K562 (cell line): ENCODE measurements around the gene ISG20L2. TPM values are rescaled to one million over a fixed set of nuclear protein-coding genes. Genes with fewer than 3 reads are reported as not detected.
A peak's percentile ranks its signal among the peaks of the same experiment; 100 is the strongest.

Experiments
- BACH1 ChIP-seq: fragments of 200-800 bp; sonication (Bioruptor generic); IDR thresholded peaks from 2 replicates; pipeline ENCODE4 v1.6.1; 2016; ENCODE audit warnings: missing genetic modification characterization, missing compliant biosample characterization
- BRF1 ChIP-seq: IDR thresholded peaks from 3 replicates; pipeline ENCODE4 v1.6.1; 2011; ENCODE audit warnings: borderline replicate concordance, mild to moderate bottlenecking; ENCODE audit not compliant: insufficient read length; ENCODE audit errors: extremely low read depth
- GABPB1 ChIP-seq: sonication (generic); formaldehyde crosslinking; IDR thresholded peaks from 2 replicates; pipeline ENCODE4 v1.8.0; 2022; ENCODE audit warnings: mild to moderate bottlenecking, missing genetic modification reagents
- HNRNPH1 ChIP-seq: fragments of 200-400 bp; formaldehyde crosslinking; optimal IDR thresholded peaks from 2 replicates; pipeline ENCODE3; 2017; ENCODE audit warnings: low read depth, mild to moderate bottlenecking, low read length, moderate library complexity
- HNRNPK ChIP-seq: fragments of 200-400 bp; formaldehyde crosslinking; IDR thresholded peaks from one replicate; pipeline ENCODE4 v1.6.1; 2018; ENCODE audit warnings: mild to moderate bottlenecking, low read depth, low read length; ENCODE audit not compliant: poor library complexity, severe bottlenecking
- MTA2 ChIP-seq: fragments of 450-650 bp; IDR thresholded peaks from 2 replicates; pipeline ENCODE4 v1.6.1; 2016; ENCODE audit warnings: low read depth
- POLR2B ChIP-seq: fragments of 450-650 bp; IDR thresholded peaks from 2 replicates; pipeline ENCODE4 v1.6.1; 2018; ENCODE audit warnings: low read depth; ENCODE audit not compliant: partially characterized antibody
- POLR2H ChIP-seq: IDR thresholded peaks from 2 replicates; pipeline ENCODE4 v1.6.1; 2016; ENCODE audit warnings: missing genetic modification characterization, low read depth, mild to moderate bottlenecking, control low read depth, missing compliant biosample characterization, moderate library complexity
- RNF2 ChIP-seq: sonication (generic); IDR thresholded peaks from 2 replicates; pipeline ENCODE4 v1.6.1; 2016
- TAF9B ChIP-seq: fragments of 450-650 bp; IDR thresholded peaks from 2 replicates; pipeline ENCODE4 v1.6.1; 2018; ENCODE audit warnings: mild to moderate bottlenecking; ENCODE audit not compliant: partially characterized antibody
- TEAD4 ChIP-seq, 2 experiments: sonication (generic) in 1 of 2; formaldehyde crosslinking in 1 of 2; IDR thresholded peaks; 2 replicates each; pipeline versions ENCODE4 v1.6.1 to v1.8.0; 2012 to 2022; ENCODE audit warnings: borderline replicate concordance in 1 of 2, inconsistent platforms in 1 of 2, low read length in 1 of 2, mild to moderate bottlenecking in 1 of 2, missing genetic modification reagents in 1 of 2
- TOE1 ChIP-seq, 2 experiments: fragments of 450-650 bp in 1 of 2; sonication (generic) in 1 of 2; formaldehyde crosslinking in 1 of 2; IDR thresholded peaks; 2 replicates each; pipeline versions ENCODE4 v1.7.1 to v1.8.0; 2016 to 2022; ENCODE audit warnings: borderline replicate concordance in 2 of 2, mild to moderate bottlenecking in 2 of 2, antibody characterized with exemption in 1 of 2, inconsistent platforms in 1 of 2, low read depth in 1 of 2, missing genetic modification reagents in 1 of 2, moderate library complexity in 1 of 2
- WHSC1 ChIP-seq: IDR thresholded peaks from one replicate; pipeline ENCODE4 v1.6.1; 2012; ENCODE audit warnings: low read length, control low read depth, inconsistent platforms
- ZEB2 ChIP-seq: fragments of 450-650 bp; IDR thresholded peaks from 2 replicates; pipeline ENCODE4 v1.6.1; 2016
- ZNF354B ChIP-seq: fragments of 250-450 bp; sonication (Bioruptor Pico); IDR thresholded peaks from 2 replicates; pipeline ENCODE4 v1.4.0; 2020
- ZNF436 ChIP-seq: fragments of 250-450, 450-650 bp; sonication (Bioruptor Pico); formaldehyde crosslinking; IDR thresholded peaks from 2 replicates; pipeline ENCODE4 v1.7.0; 2020; ENCODE audit warnings: mild to moderate bottlenecking
- ZSCAN29 ChIP-seq: fragments of 450-650 bp; IDR thresholded peaks from 2 replicates; pipeline ENCODE4 v1.6.1; 2017
- polyA plus RNA-seq, 8 experiments: library from polyadenylated mRNA; depleted of rRNA in 4 of 8; stranded (reverse) in 5 of 8; unstranded in 3 of 8; fragments of >200 nt; fragmentation: Nextera tagmentation in 2 of 8; fragmentation: Illumina TruSeq in 1 of 8; extraction: Ambion mirVana in 2 of 8; extraction: Trizol in 1 of 8; gene quantifications; 2 replicates each; pipeline versions ENCODE4 v1.2.1 to v1.2.3, GENCODE V29; 2011 to 2014; ENCODE audit warnings: inconsistent platforms in 1 of 8, missing spikeins in 1 of 8
- total RNA-seq, 7 experiments: library from RNA; depleted of rRNA in 6 of 7; stranded (reverse); fragments of >200 nt in 6 of 7; fragmentation: Illumina TruSeq in 2 of 7; extraction: Trizol in 2 of 7; gene quantifications; 2 replicates each; pipeline versions ENCODE4 v1.2.1 to v1.2.3, GENCODE V29; 2011 to 2021; ENCODE audit warnings: low replicate concordance in 1 of 7
- TF ChIP-seq, protein P1 (sequence below): sonication (generic); formaldehyde crosslinking; IDR thresholded peaks from 2 replicates; pipeline ENCODE4 v1.8.0; 2022; ENCODE audit warnings: missing genetic modification reagents, mild to moderate bottlenecking, borderline replicate concordance
- TF ChIP-seq, protein P2 (sequence below), 2 experiments: fragments of 450-650 bp; conservative IDR thresholded peaks; 2 replicates each; pipeline ENCODE4 v1.6.1; 2017; ENCODE audit warnings: mild to moderate bottlenecking in 2 of 2, moderate library complexity in 2 of 2
- TF ChIP-seq, protein P3 (sequence below): IDR thresholded peaks from 2 replicates; pipeline ENCODE4 v1.6.1; 2016; ENCODE audit warnings: missing genetic modification characterization, missing compliant biosample characterization

ISG20L2 gene
- total and polyA plus RNA-seq, 9 of the 15 experiments (the other 6 are each of a cell fraction or from before 2014, with no cell fraction given) = 21.3 to 130 (median 50.3) TPM

DNA sequence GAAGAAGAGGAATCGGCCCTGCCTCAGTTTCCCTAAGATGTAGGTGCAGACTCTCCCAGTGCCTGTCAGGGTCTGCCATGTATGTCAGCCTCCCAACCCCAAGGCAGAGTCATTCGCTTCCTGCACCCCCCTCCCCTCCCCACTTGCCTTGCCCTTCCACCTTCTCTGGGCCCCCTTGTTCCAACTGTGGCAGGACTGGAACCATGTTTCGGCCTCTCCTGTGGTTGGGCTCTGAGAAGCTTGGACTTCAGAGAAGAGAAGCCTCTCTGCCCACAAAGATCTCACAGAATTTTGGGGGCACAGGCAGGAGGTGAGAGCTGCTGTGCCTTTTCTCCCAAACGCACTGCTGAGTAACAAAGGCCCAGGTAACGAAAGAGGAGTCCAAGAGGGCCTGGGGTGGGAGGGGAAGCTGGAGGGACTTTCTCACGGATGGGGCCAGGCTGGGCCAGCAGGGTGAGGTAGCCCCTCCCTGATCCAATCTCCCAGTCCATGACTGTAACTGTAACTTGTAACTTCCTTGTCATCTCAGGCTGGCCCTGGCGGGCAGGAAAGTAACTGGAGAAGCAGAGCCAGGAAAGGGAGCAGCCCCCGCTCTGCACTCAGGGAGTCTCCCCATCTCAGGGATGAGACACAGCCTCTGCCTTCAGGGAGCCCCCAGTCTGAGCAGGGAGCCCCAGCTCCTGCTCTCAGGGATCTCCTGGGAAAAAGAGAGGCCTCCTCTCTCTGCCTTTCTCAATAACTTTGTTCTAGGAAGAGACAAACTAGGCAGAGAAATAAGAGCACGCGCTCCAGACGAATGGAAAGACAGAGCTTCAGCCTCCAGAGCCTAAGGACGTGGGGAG is 34.5 kb downstream of the ISG20L2 start (continued):
- TF ChIP-seq HNRNPK = no peak
- no peak for TF ChIP-seq TOE1 (IDR thresholded peaks at IDR 0.05; ENCODE audit: borderline replicate concordance)
- TF ChIP-seq TOE1 (CRISPR knock-in tag; IDR thresholded peaks at IDR 0.05; ENCODE audit: borderline replicate concordance, low read depth) = no peak; the same call in 1 of the 2 replicates
- TF ChIP-seq TEAD4 (IDR thresholded peaks at IDR 0.05; ENCODE audit: low read length) = no peak
- no peak for TF ChIP-seq TEAD4 (CRISPR knock-in tag; IDR thresholded peaks at IDR 0.05; ENCODE audit: borderline replicate concordance)
- TF ChIP-seq, protein P1, sequence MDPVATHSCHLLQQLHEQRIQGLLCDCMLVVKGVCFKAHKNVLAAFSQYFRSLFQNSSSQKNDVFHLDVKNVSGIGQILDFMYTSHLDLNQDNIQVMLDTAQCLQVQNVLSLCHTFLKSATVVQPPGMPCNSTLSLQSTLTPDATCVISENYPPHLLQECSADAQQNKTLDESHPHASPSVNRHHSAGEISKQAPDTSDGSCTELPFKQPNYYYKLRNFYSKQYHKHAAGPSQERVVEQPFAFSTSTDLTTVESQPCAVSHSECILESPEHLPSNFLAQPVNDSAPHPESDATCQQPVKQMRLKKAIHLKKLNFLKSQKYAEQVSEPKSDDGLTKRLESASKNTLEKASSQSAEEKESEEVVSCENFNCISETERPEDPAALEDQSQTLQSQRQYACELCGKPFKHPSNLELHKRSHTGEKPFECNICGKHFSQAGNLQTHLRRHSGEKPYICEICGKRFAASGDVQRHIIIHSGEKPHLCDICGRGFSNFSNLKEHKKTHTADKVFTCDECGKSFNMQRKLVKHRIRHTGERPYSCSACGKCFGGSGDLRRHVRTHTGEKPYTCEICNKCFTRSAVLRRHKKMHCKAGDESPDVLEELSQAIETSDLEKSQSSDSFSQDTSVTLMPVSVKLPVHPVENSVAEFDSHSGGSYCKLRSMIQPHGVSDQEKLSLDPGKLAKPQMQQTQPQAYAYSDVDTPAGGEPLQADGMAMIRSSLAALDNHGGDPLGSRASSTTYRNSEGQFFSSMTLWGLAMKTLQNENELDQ (CRISPR knock-in tag) = no peak
- TF ChIP-seq POLR2H (tag) = no peak
- TF ChIP-seq TAF9B = no peak
- TF ChIP-seq BRF1 = no peak
- TF ChIP-seq, protein P2, sequence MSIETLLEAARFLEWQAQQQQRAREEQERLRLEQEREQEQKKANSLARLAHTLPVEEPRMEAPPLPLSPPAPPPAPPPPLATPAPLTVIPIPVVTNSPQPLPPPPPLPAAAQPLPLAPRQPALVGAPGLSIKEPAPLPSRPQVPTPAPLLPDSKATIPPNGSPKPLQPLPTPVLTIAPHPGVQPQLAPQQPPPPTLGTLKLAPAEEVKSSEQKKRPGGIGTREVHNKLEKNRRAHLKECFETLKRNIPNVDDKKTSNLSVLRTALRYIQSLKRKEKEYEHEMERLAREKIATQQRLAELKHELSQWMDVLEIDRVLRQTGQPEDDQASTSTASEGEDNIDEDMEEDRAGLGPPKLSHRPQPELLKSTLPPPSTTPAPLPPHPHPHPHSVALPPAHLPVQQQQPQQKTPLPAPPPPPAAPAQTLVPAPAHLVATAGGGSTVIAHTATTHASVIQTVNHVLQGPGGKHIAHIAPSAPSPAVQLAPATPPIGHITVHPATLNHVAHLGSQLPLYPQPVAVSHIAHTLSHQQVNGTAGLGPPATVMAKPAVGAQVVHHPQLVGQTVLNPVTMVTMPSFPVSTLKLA (conservative IDR thresholded peaks at IDR 0.05) = no peak
- peak; percentile 28; the same call in 1 of the 2 replicates for TF ChIP-seq RNF2
- no peak for TF ChIP-seq HNRNPH1
- no peak for TF ChIP-seq ZNF354B (CRISPR knock-in tag)
- TF ChIP-seq, protein P3, sequence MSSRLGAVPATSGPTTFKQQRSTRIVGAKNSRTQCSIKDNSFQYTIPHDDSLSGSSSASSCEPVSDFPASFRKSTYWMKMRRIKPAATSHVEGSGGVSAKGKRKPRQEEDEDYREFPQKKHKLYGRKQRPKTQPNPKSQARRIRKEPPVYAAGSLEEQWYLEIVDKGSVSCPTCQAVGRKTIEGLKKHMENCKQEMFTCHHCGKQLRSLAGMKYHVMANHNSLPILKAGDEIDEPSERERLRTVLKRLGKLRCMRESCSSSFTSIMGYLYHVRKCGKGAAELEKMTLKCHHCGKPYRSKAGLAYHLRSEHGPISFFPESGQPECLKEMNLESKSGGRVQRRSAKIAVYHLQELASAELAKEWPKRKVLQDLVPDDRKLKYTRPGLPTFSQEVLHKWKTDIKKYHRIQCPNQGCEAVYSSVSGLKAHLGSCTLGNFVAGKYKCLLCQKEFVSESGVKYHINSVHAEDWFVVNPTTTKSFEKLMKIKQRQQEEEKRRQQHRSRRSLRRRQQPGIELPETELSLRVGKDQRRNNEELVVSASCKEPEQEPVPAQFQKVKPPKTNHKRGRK = no peak
- TF ChIP-seq BACH1 (tag) = peak; percentile 67; the same call in 1 of the 2 replicates
- TF ChIP-seq MTA2 = no peak
- no peak for TF ChIP-seq ZNF436 (CRISPR knock-in tag)
- TF ChIP-seq WHSC1 = no peak
- TF ChIP-seq ZSCAN29 = no peak
- TF ChIP-seq GABPB1 = peak; percentile 58
- 0 out of 2 replicates have a peak, but pooled peaks have one; percentile 20 for TF ChIP-seq ZEB2
- TF ChIP-seq POLR2B = no peak
